ENCODE data around the gene HSD17B14. TPM values are rescaled to one million over a fixed set of nuclear protein-coding genes. Genes with fewer than 3 reads are reported as not detected.
A peak's percentile ranks its signal among the peaks of the same experiment; 100 is the strongest.

Gene HSD17B14
- total and polyA plus RNA-seq, 2 of the 13 experiments (the other 11 are each of a cell fraction or from before 2014, with no cell fraction given) = 0.58 to 1.2 TPM

GRCh38 chr19:48812094-48812929 lies 24.0 kb downstream of the HSD17B14 start (continued):
- TF ChIP-seq ZNF441 (CRISPR knock-in tag; IDR thresholded peaks at IDR 0.05; ENCODE audit: borderline replicate concordance) = no peak
- TF ChIP-seq ZFX (CRISPR knock-in tag; IDR thresholded peaks at IDR 0.05; ENCODE audit: low read depth) = no peak
- TF ChIP-seq, protein P1, sequence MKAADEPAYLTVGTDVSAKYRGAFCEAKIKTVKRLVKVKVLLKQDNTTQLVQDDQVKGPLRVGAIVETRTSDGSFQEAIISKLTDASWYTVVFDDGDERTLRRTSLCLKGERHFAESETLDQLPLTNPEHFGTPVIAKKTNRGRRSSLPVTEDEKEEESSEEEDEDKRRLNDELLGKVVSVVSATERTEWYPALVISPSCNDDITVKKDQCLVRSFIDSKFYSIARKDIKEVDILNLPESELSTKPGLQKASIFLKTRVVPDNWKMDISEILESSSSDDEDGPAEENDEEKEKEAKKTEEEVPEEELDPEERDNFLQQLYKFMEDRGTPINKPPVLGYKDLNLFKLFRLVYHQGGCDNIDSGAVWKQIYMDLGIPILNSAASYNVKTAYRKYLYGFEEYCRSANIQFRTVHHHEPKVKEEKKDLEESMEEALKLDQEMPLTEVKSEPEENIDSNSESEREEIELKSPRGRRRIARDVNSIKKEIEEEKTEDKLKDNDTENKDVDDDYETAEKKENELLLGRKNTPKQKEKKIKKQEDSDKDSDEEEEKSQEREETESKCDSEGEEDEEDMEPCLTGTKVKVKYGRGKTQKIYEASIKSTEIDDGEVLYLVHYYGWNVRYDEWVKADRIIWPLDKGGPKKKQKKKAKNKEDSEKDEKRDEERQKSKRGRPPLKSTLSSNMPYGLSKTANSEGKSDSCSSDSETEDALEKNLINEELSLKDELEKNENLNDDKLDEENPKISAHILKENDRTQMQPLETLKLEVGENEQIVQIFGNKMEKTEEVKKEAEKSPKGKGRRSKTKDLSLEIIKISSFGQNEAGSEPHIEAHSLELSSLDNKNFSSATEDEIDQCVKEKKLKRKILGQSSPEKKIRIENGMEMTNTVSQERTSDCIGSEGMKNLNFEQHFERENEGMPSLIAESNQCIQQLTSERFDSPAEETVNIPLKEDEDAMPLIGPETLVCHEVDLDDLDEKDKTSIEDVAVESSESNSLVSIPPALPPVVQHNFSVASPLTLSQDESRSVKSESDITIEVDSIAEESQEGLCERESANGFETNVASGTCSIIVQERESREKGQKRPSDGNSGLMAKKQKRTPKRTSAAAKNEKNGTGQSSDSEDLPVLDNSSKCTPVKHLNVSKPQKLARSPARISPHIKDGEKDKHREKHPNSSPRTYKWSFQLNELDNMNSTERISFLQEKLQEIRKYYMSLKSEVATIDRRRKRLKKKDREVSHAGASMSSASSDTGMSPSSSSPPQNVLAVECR (CRISPR knock-in tag; IDR thresholded peaks at IDR 0.05; ENCODE audit: borderline replicate concordance) = peak; percentile 35; the same call in 1 of the 2 replicates
- no peak for TF ChIP-seq KDM1A (CRISPR knock-in tag; IDR thresholded peaks at IDR 0.05)

DNA sequence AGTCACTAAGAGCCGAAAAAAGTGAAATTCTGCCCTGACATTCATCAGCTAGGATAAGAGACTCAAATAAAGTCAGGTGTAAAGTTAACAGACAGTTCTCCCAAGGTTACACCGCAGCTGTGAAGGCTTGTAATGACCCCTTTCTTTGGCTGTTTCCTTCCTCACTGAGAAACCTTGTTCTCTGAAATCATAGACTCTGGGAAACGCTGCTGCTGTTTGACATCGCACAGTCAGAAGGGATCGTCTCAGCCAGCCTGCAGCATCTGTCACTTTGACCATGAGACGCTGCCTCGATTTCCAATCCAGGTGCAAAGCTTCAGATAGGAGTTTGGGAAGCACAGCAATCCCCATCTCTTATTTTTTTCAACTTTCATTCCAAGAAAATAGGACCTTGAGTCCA lies 26.1 kb downstream of the HSD17B14 start:
- in situ Hi-C loops (cut with HindIII; ENCODE audit: extremely low pct_ligation_motif_present, low pct_unique_long_range_greater_than_20kb) = no loop called here
- H3K27ac ChIP-seq (ENCODE audit: extremely low read length, insufficient read depth, low read length) = no peak overlapping the region
- TF ChIP-seq ZSCAN12 (CRISPR knock-in tag; IDR thresholded peaks at IDR 0.05) (no peak), MLLT10 (CRISPR knock-in tag; IDR thresholded peaks at IDR 0.05) (no peak), ZKSCAN1 (IDR thresholded peaks at IDR 0.05; ENCODE audit: low read length) (no peak), POLR2A (IDR thresholded peaks at IDR 0.05; ENCODE audit: insufficient read depth in 1 of 2, low read depth in 2 of 2, low read length in 2 of 2) (peak in 1 of 2 experiments; percentile 26; a peak in 1 of 4 replicates), ZBTB26 (CRISPR knock-in tag; IDR thresholded peaks at IDR 0.05; ENCODE audit: borderline replicate concordance) (no peak), MXD1 (CRISPR knock-in tag; IDR thresholded peaks at IDR 0.05) (no peak), ZMYM3 (CRISPR knock-in tag; IDR thresholded peaks at IDR 0.05) (no peak), RCOR2 (CRISPR knock-in tag; IDR thresholded peaks at IDR 0.05) (no peak), ZNF326 (CRISPR knock-in tag; IDR thresholded peaks at IDR 0.05; ENCODE audit: borderline replicate concordance) (0 out of 2 replicates have a peak, but pooled peaks have one; percentile 30), SRY (CRISPR knock-in tag; IDR thresholded peaks at IDR 0.05) (no peak), ZNF75D (CRISPR knock-in tag; IDR thresholded peaks at IDR 0.05; ENCODE audit: borderline replicate concordance) (no peak), ZBTB38 (CRISPR knock-in tag; IDR thresholded peaks at IDR 0.05) (no peak)
- TF ChIP-seq, protein P2, sequence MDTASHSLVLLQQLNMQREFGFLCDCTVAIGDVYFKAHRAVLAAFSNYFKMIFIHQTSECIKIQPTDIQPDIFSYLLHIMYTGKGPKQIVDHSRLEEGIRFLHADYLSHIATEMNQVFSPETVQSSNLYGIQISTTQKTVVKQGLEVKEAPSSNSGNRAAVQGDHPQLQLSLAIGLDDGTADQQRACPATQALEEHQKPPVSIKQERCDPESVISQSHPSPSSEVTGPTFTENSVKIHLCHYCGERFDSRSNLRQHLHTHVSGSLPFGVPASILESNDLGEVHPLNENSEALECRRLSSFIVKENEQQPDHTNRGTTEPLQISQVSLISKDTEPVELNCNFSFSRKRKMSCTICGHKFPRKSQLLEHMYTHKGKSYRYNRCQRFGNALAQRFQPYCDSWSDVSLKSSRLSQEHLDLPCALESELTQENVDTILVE (CRISPR knock-in tag; IDR thresholded peaks at IDR 0.05) = no peak

More for the DNA sequence above, 26.1 kb downstream of the HSD17B14 start:
- BruUV-seq (replicated peaks) = no TSS peak
- Histone ChIP-seq H3K27me3 (ENCODE audit: control insufficient read depth in 1 of 2, insufficient read depth in 2 of 2, low read length in 2 of 2) (no peaks in the 10 kb centered on the region), H4K20me1 (ENCODE audit: insufficient read depth, low read length) (peaks cover 3% of the 10 kb centered on the region; the same call in 1 of the 2 replicates), H3K36me3 (replicated peaks in 1 of 2; ENCODE audit: control insufficient read depth in 1 of 2, insufficient read depth in 2 of 2, low read length in 2 of 2) (no peaks in the 10 kb centered on the region), H3K4me1 (ENCODE audit: insufficient read depth, low read length) (peaks cover 57% of the 10 kb centered on the region), H3K9me3 (ENCODE audit: low read length) (no peaks in the 10 kb centered on the region), H3K4me3 (replicated peaks in 1 of 3; ENCODE audit: insufficient read depth in 1 of 3, low read depth in 2 of 3, low read length in 3 of 3) (no peak overlapping the region), H2AFZ (ENCODE audit: low read length) (no peak overlapping the region), H3K79me2 (ENCODE audit: insufficient read depth, low read length) (peaks cover 12% of the 10 kb centered on the region), H3K4me2 (ENCODE audit: low read depth, low read length) (no peak overlapping the region), H3K9ac (ENCODE audit: insufficient read depth, low read depth, low read length) (no peak overlapping the region)
- DNase-seq (ENCODE audit: low spot score) = no peak
- ChIA-PET CTCF (ENCODE audit: low intra/inter-chr PET ratio, low total read pairs) (no interaction called here), POLR2A (interaction anchor here (0.6 kb wide), 1 partner anchor 430 kb away, joined by 3 read pairs; no protein-coding TSS in a partner anchor)
- ATAC-seq = no peak
- FAIRE-seq = no peak
- 96% methylated on average over 7 of the region's 7 CpGs for WGBS (ENCODE audit: low lambda C conversion rate)
- intact Hi-C loops (cut with micrococcal nuclease; ENCODE audit: unreplicated experiment) = no loop called here

All from HepG2 (cell line).